SK-N-SH treated with all-trans-retinoic acid at 6 μM for 48 hours (cell line): ENCODE results near the gene SASH1.

Experiments
- ATAC-seq: fragments of 200-7000 bp; cut with Tn5 transposase; 3 replicates; pipeline ENCODE4 v1.9.1; 2020; ENCODE audit warnings: mild to moderate bottlenecking, moderate library complexity
- ARNTL ChIP-seq: fragments of 450-650 bp; formaldehyde crosslinking; IDR thresholded peaks from 2 replicates; pipeline ENCODE4 v1.5.0; 2020; ENCODE audit warnings: low read depth, mild to moderate bottlenecking, moderate library complexity, borderline replicate concordance
- BACH2 ChIP-seq: fragments of 250-450 bp; sonication (Bioruptor Pico); IDR thresholded peaks from 2 replicates; pipeline ENCODE4 v1.9.0; 2021; ENCODE audit warnings: mild to moderate bottlenecking, borderline replicate concordance
- CREB5 ChIP-seq: fragments of 250-450 bp; sonication (Bioruptor Pico); IDR thresholded peaks from 2 replicates; pipeline ENCODE4 v1.5.1; 2020; ENCODE audit warnings: low read depth, mild to moderate bottlenecking, moderate library complexity
- CSDC2 ChIP-seq: fragments of 250-450 bp; sonication (Bioruptor Pico); IDR thresholded peaks from 2 replicates; pipeline ENCODE4 v1.5.0; 2020; ENCODE audit warnings: mild to moderate bottlenecking, moderate library complexity
- CSRNP3 ChIP-seq: fragments of 250-450 bp; sonication (Bioruptor Pico); IDR thresholded peaks from 2 replicates; pipeline ENCODE4 v1.5.1; 2021; ENCODE audit warnings: mild to moderate bottlenecking, moderate library complexity
- ESRRG ChIP-seq: fragments of 250-450 bp; sonication (Bioruptor Pico); IDR thresholded peaks from 2 replicates; pipeline ENCODE4 v1.6.1; 2021; ENCODE audit warnings: mild to moderate bottlenecking
- GLIS3 ChIP-seq: fragments of 250-450 bp; sonication (Bioruptor Pico); IDR thresholded peaks from 2 replicates; pipeline ENCODE4 v1.5.0; 2020; ENCODE audit warnings: mild to moderate bottlenecking, moderate library complexity
- ISL1 ChIP-seq: fragments of 250-450 bp; sonication (Bioruptor Pico); IDR thresholded peaks from 2 replicates; pipeline ENCODE4 v2.1.2; 2022; ENCODE audit warnings: mild to moderate bottlenecking, moderate library complexity
- OSR1 ChIP-seq: fragments of 250-450 bp; sonication (Bioruptor Pico); IDR thresholded peaks from 2 replicates; pipeline ENCODE4 v1.8.0; 2022; ENCODE audit warnings: moderate library complexity, mild to moderate bottlenecking, inconsistent platforms
- POU6F1 ChIP-seq: fragments of 250-450 bp; sonication (Bioruptor Pico); IDR thresholded peaks from 2 replicates; pipeline ENCODE4 v1.8.0; 2021; ENCODE audit warnings: low read depth, mild to moderate bottlenecking, moderate library complexity, borderline replicate concordance
- PPARA ChIP-seq: fragments of 250-450 bp; sonication (Bioruptor Pico); IDR thresholded peaks from 2 replicates; pipeline ENCODE4 v1.5.0; 2020; ENCODE audit warnings: mild to moderate bottlenecking, borderline replicate concordance
- RARB ChIP-seq: fragments of 250-450 bp; sonication (Bioruptor Pico); IDR thresholded peaks from 2 replicates; pipeline ENCODE4 v1.8.0; 2021; ENCODE audit warnings: mild to moderate bottlenecking, moderate library complexity
- TCF4 ChIP-seq: fragments of 250-450 bp; sonication (Bioruptor Pico); IDR thresholded peaks from 2 replicates; pipeline ENCODE4 v1.8.0; 2021; ENCODE audit warnings: mild to moderate bottlenecking, moderate library complexity, borderline replicate concordance
- TOX ChIP-seq: fragments of 250-450 bp; sonication (Bioruptor Pico); IDR thresholded peaks from 2 replicates; pipeline ENCODE4 v1.8.0; 2021; ENCODE audit warnings: mild to moderate bottlenecking, moderate library complexity, borderline replicate concordance
- ZC3H10 ChIP-seq: fragments of 250-450 bp; sonication (Bioruptor Pico); IDR thresholded peaks from 2 replicates; pipeline ENCODE4 v1.5.1; 2021; ENCODE audit warnings: mild to moderate bottlenecking, moderate library complexity
- ZFP3 ChIP-seq: fragments of 250-450 bp; sonication (Bioruptor Pico); IDR thresholded peaks from 2 replicates; pipeline ENCODE4 v1.5.0; 2020; ENCODE audit warnings: mild to moderate bottlenecking, moderate library complexity
- ZFP30 ChIP-seq: fragments of 450-650 bp; formaldehyde crosslinking; IDR thresholded peaks from 2 replicates; pipeline ENCODE4 v1.5.0; 2022; ENCODE audit warnings: mild to moderate bottlenecking, moderate library complexity
- ZNF70 ChIP-seq: fragments of 450-650 bp; formaldehyde crosslinking; IDR thresholded peaks from 2 replicates; pipeline ENCODE4 v1.5.0; 2020; ENCODE audit warnings: mild to moderate bottlenecking, moderate library complexity
- ZNF8 ChIP-seq: fragments of 450-650 bp; formaldehyde crosslinking; IDR thresholded peaks from 2 replicates; pipeline ENCODE4 v1.5.0; 2020; ENCODE audit warnings: mild to moderate bottlenecking, moderate library complexity

Gene SASH1

GRCh38 chr6:148572676-148573335 is 230.2 kb downstream of the SASH1 start:
- ATAC-seq, result no peak
- TF ChIP-seq PPARA (CRISPR knock-in tag), result no peak
- TF ChIP-seq BACH2 (CRISPR knock-in tag), result no peak
- TF ChIP-seq GLIS3 (CRISPR knock-in tag), result no peak
- no peak for TF ChIP-seq ARNTL
- TF ChIP-seq OSR1, result no peak
- no peak for TF ChIP-seq CSDC2 (CRISPR knock-in tag)
- no peak for TF ChIP-seq ZFP30
- TF ChIP-seq TOX (CRISPR knock-in tag), result no peak
- TF ChIP-seq CSRNP3 (CRISPR knock-in tag), result no peak
- TF ChIP-seq POU6F1 (CRISPR knock-in tag), result no peak
- TF ChIP-seq ZNF70 (CRISPR knock-in tag), result no peak
- TF ChIP-seq TCF4 (CRISPR knock-in tag), result no peak
- no peak for TF ChIP-seq ISL1

- ATAC-seq, result no peak
- no peak for TF ChIP-seq ARNTL
- TF ChIP-seq ZC3H10 (CRISPR knock-in tag), result no peak
- no peak for TF ChIP-seq ESRRG (CRISPR knock-in tag)
- no peak for TF ChIP-seq BACH2 (CRISPR knock-in tag)
- no peak for TF ChIP-seq CSDC2 (CRISPR knock-in tag)
- no peak for TF ChIP-seq ISL1
- no peak for TF ChIP-seq ZFP30
- TF ChIP-seq TOX (CRISPR knock-in tag), result no peak
- TF ChIP-seq POU6F1 (CRISPR knock-in tag), result no peak
- no peak for TF ChIP-seq OSR1
- no peak for TF ChIP-seq RARB (CRISPR knock-in tag)
These were observed 231.3 kb downstream of the SASH1 start for GRCh38 chr6:148573922-148574321.

GRCh38 chr6:148577687-148578488 is 235.2 kb downstream of the SASH1 start:
- TF ChIP-seq OSR1, result no peak
- peak; percentile 100 for ATAC-seq

GRCh38 chr6:148578489-148578814 is 235.8 kb downstream of the SASH1 start:
- peak; percentile 74 for ATAC-seq
- TF ChIP-seq RARB (CRISPR knock-in tag) (no peak), CSDC2 (CRISPR knock-in tag) (no peak), ZFP30 (no peak), PPARA (CRISPR knock-in tag) (no peak), ZFP3 (no peak), ESRRG (CRISPR knock-in tag) (no peak), ZNF8 (CRISPR knock-in tag) (no peak), ZNF70 (CRISPR knock-in tag) (no peak), GLIS3 (CRISPR knock-in tag) (no peak)

- no peak for TF ChIP-seq ESRRG (CRISPR knock-in tag)
- no peak for TF ChIP-seq ZNF70 (CRISPR knock-in tag)
- no peak for TF ChIP-seq ISL1
- no peak for TF ChIP-seq ZC3H10 (CRISPR knock-in tag)
- TF ChIP-seq CREB5, result no peak
- no peak for TF ChIP-seq ZFP30
- TF ChIP-seq ZNF8 (CRISPR knock-in tag), result no peak
- peak; percentile 42; the same call in 2 of the 3 replicates for ATAC-seq
These were observed 236.4 kb downstream of the SASH1 start for GRCh38 chr6:148578837-148579565.
